Loucy (cell line): ENCODE results near the gene DRD2.

Experiments used
- H2AFZ ChIP-seq: fragments of 200-600 bp; sonication (generic); 2 replicates; pipeline ENCODE4 v1.6.0; 2016; ENCODE audit warnings: antibody characterized with exemption, mild to moderate bottlenecking, low read length, moderate library complexity
- H3F3A ChIP-seq: fragments of 200-600 bp; 2 replicates; pipeline ENCODE4 v1.6.0; 2016; ENCODE audit warnings: antibody characterized with exemption, low read depth, mild to moderate bottlenecking
- H3K27me3 ChIP-seq: fragments of 200-600 bp; sonication (generic); 2 replicates; pipeline ENCODE4 v1.6.1; 2014; ENCODE audit warnings: low read length, mild to moderate bottlenecking; ENCODE audit not compliant: insufficient read depth, poor library complexity, severe bottlenecking
- H3K36me3 ChIP-seq: fragments of 200-600 bp; sonication (generic); 2 replicates; pipeline ENCODE4 v1.6.1; 2016; ENCODE audit warnings: low read length; ENCODE audit not compliant: insufficient read depth
- H3K4me1 ChIP-seq: fragments of 200-600 bp; sonication (generic); 2 replicates; pipeline ENCODE4 v1.5.1; 2014; ENCODE audit warnings: low read length, mild to moderate bottlenecking; ENCODE audit not compliant: insufficient read depth, poor library complexity, severe bottlenecking
- H3K4me2 ChIP-seq: fragments of 200-600 bp; sonication (generic); 2 replicates; pipeline ENCODE4 v1.6.0; 2014; ENCODE audit warnings: antibody characterized with exemption, low read length, low read depth, mild to moderate bottlenecking; ENCODE audit not compliant: poor library complexity, severe bottlenecking
- H3K4me3 ChIP-seq: fragments of 200-600 bp; sonication (generic); 2 replicates; pipeline ENCODE4 v1.5.1; 2014; ENCODE audit warnings: low read length, mild to moderate bottlenecking, mixed read lengths; ENCODE audit not compliant: poor library complexity, severe bottlenecking
- H3K79me2 ChIP-seq: fragments of 200-600 bp; sonication (generic); 2 replicates; pipeline ENCODE4 v1.6.1; 2014; ENCODE audit warnings: low read length; ENCODE audit not compliant: insufficient read depth
- H3K9ac ChIP-seq: fragments of 200-600 bp; sonication (generic); 2 replicates; pipeline ENCODE4 v1.6.0; 2014; ENCODE audit warnings: mild to moderate bottlenecking, low read depth, low read length, moderate library complexity; ENCODE audit not compliant: poor library complexity, severe bottlenecking
- H3K9me2 ChIP-seq: fragments of 200-600 bp; sonication (generic); replicated peaks from 2 replicates; pipeline ENCODE4 v1.6.1; 2016; ENCODE audit warnings: low read depth, low read length, mixed read lengths
- H3K9me3 ChIP-seq: fragments of 200-600 bp; sonication (generic); 2 replicates; pipeline ENCODE4 v1.6.1; 2014; ENCODE audit warnings: mild to moderate bottlenecking, antibody characterized with exemption, low read length, low read depth; ENCODE audit not compliant: insufficient read depth
- H4K20me1 ChIP-seq: fragments of 200-600 bp; sonication (generic); 2 replicates; pipeline ENCODE4 v1.6.0; 2014; ENCODE audit warnings: antibody characterized with exemption, low read length, mild to moderate bottlenecking; ENCODE audit not compliant: insufficient read depth, poor library complexity, severe bottlenecking
- EZH2phosphoT487 ChIP-seq: fragments of 200-600 bp; IDR thresholded peaks from 2 replicates; pipeline ENCODE4 v1.6.1; 2018; ENCODE audit warnings: antibody characterized with exemption, mild to moderate bottlenecking, moderate library complexity, borderline replicate concordance
- TF ChIP-seq, protein P1 (sequence below): fragments of 200-600 bp; sonication (generic); conservative IDR thresholded peaks from 2 replicates; pipeline ENCODE4 v1.5.1; 2014; ENCODE audit warnings: mild to moderate bottlenecking, antibody characterized with exemption, low read length

Gene DRD2

DNA sequence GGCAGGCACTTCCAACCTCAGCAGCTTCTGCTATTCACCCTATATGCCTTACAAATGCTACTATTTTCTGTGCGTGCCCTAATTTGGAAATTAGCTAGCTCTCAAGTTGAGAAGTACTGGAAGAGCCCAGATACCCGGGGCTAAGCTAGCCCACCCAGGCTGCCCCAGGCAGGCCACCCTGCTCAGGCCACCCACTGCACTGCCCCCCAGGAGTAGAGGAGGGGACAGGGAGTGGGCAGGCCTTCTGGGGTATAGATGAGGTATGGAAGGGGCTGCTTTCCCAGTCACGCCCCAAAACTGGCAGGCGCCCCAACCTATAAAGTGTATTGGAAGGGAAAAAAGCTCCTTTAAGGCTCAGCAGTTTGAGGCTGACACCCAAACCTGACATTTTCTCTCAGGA, 43.5 kb downstream of the DRD2 start:
- H3K36me3 ChIP-seq: no peaks in the 10 kb centered on the region
- no peaks in the 10 kb centered on the region for H3K79me2 ChIP-seq
- no peak overlapping the region for H2AFZ ChIP-seq
- H3F3A ChIP-seq: no peaks in the 10 kb centered on the region
- no peak overlapping the region for H3K9ac ChIP-seq
- no peaks in the 10 kb centered on the region for H3K27me3 ChIP-seq
- H3K4me3 ChIP-seq: no peak overlapping the region
- H4K20me1 ChIP-seq: no peaks in the 10 kb centered on the region
- H3K4me2 ChIP-seq: no peak overlapping the region
- TF ChIP-seq EZH2phosphoT487: no peak
- TF ChIP-seq, protein P1, sequence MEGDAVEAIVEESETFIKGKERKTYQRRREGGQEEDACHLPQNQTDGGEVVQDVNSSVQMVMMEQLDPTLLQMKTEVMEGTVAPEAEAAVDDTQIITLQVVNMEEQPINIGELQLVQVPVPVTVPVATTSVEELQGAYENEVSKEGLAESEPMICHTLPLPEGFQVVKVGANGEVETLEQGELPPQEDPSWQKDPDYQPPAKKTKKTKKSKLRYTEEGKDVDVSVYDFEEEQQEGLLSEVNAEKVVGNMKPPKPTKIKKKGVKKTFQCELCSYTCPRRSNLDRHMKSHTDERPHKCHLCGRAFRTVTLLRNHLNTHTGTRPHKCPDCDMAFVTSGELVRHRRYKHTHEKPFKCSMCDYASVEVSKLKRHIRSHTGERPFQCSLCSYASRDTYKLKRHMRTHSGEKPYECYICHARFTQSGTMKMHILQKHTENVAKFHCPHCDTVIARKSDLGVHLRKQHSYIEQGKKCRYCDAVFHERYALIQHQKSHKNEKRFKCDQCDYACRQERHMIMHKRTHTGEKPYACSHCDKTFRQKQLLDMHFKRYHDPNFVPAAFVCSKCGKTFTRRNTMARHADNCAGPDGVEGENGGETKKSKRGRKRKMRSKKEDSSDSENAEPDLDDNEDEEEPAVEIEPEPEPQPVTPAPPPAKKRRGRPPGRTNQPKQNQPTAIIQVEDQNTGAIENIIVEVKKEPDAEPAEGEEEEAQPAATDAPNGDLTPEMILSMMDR: no peak
- no peaks in the 10 kb centered on the region for H3K4me1 ChIP-seq
- no peaks in the 10 kb centered on the region for H3K9me3 ChIP-seq
- no peaks in the 10 kb centered on the region for H3K9me2 ChIP-seq

DNA sequence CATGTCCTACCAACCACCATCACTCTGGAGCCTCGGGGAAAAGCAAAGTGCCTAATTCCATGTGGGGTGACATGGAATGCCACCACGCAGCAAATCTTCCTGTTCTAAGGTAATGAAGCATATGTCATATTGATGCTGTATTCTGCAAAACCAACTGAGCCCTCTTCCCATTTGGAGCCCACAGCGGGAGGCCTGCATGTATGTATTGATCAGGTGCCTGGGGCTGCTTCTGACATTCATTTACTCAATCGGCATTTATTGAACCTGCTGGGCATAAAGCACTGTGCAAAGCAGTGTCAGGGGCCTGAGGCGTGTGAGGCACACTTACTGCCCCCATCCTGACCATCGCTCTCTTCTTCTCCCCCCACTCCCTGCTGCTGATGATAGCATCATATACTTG, 48.5 kb downstream of the DRD2 start:
- H4K20me1 ChIP-seq: no peaks in the 10 kb centered on the region
- H3K36me3 ChIP-seq: no peaks in the 10 kb centered on the region
- no peaks in the 10 kb centered on the region for H3K9me2 ChIP-seq
- H3K9me3 ChIP-seq: no peaks in the 10 kb centered on the region
- H3K4me3 ChIP-seq: no peak overlapping the region
- no peak for TF ChIP-seq EZH2phosphoT487
- TF ChIP-seq, protein P1: no peak
- H3K9ac ChIP-seq: no peak overlapping the region
- no peaks in the 10 kb centered on the region for H3F3A ChIP-seq
- H3K79me2 ChIP-seq: no peaks in the 10 kb centered on the region
- H3K27me3 ChIP-seq: no peaks in the 10 kb centered on the region
- no peaks in the 10 kb centered on the region for H3K4me1 ChIP-seq
- H3K4me2 ChIP-seq: no peak overlapping the region
- H2AFZ ChIP-seq: no peak overlapping the region

GRCh38 chr11:113420808-113421207, 54.4 kb downstream of the DRD2 start:
- Histone ChIP-seq H3K4me3 (no peak overlapping the region), H3K4me2 (no peak overlapping the region), H3K9me3 (no peaks in the 10 kb centered on the region), H3K9ac (no peak overlapping the region), H4K20me1 (no peaks in the 10 kb centered on the region), H3K79me2 (no peaks in the 10 kb centered on the region), H2AFZ (no peak overlapping the region), H3K36me3 (no peaks in the 10 kb centered on the region), H3K4me1 (no peaks in the 10 kb centered on the region), H3F3A (no peaks in the 10 kb centered on the region), H3K9me2 (no peaks in the 10 kb centered on the region), H3K27me3 (no peaks in the 10 kb centered on the region)
- TF ChIP-seq, protein P1: no peak
- TF ChIP-seq EZH2phosphoT487: no peak
